Stimulated activated CD4-positive, alpha-beta T cell treated with anti-CD3 and anti-CD28 coated beads, Interleukin-4, amount 100 ng/mL, for 1 hour (primary cell): Measurements from ENCODE around the gene MAP2.

Experiments
- DNase-seq: peaks from one replicate; pipeline ENCODE4 v3.0.0-alpha.2; 2020

MAP2 gene

DNA sequence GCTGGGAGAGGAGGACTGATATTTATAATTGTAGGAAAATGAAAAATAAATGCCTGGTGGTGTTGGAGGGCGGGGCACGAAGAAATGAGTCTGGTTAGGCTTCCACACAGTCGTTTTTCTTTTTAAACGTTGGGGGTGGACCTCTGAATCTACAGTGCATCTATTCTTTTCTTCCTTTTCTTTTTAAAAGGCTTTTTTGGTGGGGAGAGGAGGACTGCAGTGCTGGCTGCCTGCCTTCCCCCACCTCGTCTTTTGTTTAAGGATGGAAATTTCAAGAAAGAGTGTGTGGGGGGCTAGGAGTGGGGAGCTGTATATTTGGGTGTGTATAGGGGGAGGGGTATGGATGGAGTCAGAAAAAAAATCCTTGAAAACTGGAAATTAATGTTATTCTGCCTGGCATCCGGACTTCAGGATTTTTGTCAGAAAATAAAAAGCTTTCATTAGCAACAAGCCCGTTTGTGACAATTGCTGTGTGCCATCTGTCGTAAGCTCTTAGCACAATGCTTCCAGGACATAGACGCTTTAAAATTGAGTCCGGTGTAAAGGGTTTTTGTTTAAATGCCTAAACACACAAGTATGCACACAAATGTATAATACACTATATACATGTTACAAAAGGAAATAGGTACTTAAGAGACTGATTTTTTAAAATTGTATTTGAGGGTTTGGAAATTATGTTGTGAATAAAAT lies 1.1 kb downstream of the MAP2 start:
- no peak for DNase-seq

DNA sequence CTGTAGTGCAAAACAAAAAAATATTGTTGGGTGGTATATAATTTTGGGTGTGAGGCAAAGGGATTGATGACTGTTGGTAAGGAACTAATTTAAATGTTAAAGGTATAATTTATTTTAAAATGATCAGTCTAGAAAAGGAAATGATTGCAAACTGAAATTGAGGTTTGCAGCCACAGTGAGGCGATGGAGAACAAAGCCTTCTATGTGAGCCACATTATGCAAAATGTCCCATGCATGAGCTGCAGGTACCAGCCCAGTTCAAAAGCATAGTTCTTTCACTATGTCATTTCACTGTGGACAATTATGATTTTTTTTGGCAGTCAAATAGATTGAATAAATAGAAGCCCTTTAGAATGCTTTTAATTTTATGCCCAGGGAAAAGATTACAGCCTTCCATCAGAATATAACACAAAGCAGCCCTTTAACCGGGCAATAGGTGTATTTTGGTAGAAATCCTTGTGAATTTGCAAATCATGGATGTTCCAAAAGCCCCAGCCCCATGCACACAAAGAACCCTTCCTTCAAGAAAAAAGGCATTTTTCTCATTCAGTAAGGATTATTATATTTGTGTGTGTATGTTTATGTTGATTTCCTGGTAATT lies 1.7 kb downstream of the MAP2 start:
- DNase-seq = no peak

DNA sequence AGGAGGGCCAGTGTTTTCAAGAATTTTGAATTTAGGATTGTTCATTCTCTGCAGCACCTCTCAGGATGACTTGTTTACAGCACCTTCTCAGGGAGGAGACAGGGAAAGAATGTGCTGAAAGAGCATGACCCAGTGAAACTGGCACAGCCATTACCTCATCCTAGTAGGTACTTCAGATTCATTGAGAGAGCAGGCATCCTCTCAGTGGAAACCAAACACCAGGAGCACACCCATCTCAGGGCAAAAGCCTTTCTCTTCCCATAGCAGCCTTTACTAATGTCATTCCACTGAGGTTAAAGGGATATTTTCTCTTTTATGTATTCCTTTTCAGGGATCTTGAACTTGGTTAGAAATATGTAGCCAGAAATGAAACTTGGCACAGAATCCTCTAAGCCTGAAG lies 2.6 kb downstream of the MAP2 start:
- DNase-seq = no peak

DNA sequence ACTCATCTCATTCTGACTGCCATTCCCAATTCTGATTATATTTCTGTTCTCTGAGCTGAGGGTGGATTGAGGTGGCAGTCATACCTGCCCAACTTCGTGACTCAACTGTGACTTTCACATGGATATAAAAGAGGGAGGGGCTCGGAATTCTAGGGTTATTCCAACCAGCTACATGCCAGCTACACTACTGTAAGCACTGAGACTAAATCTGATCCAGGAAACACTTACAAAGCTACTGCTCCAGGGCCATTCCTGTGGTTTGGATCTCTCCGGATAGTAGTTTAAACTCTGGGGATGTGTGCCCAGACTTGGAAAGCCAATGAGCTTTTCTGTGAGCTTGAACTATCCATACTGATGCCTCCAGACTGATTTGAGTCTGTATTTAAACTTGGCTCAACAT lies 7.9 kb downstream of the MAP2 start:
- DNase-seq = no peak

DNA sequence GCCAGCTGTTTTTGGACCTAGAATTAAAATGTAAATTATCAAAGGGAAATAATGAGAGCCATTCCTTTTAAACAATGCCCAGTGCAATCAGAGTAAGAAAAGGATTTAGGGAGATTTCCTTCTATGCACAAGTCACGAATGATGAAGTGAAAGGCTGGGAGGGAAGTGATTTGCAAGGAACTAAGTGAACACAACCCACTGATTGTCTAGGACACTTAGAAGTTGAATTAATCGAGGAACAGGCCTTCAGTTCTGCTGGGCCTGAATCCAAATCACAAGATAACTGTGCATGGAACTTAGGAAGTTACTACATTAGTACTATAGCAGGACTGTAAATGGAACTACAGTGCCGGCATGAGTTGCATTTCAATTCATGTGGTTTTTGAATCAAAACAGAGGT lies 17.7 kb downstream of the MAP2 start:
- no peak for DNase-seq

DNA sequence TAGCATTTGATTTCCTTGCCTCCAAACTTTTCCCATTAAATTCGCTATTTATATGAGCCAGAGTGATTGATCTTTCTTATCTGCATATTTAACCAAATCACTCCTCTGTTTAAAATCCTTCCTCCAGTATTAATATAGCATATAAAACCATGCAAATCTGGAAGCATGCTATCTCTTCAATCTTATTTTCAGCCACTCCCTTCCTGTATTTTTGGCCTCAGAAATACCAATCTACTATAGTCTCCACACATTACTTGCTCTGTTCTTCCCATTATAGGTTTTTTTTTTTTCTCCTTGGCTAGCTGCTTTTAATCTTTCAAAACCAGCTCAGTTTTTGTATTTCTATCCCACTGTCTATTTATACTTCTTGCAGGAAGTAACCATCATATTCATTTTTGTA lies 19.1 kb downstream of the MAP2 start:
- DNase-seq = no peak

DNA sequence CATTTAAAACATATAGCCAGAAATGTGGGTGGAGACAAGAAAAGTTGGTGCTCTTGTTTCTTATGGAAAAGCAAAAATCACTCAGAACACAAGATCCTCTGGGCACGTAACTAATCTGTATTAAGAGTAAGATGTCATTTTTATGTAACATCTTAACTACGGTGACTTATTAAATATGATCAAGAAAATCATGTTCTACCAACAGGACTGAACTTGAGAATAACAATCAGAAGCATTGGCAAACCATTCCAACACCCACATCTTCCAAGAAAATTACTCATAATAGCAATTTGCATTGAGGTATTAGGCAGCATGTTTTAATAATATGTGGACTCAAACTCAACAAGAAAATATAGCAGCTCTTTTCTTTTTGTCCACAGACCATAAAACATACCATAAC lies 21.6 kb downstream of the MAP2 start:
- DNase-seq = no peak

DNA sequence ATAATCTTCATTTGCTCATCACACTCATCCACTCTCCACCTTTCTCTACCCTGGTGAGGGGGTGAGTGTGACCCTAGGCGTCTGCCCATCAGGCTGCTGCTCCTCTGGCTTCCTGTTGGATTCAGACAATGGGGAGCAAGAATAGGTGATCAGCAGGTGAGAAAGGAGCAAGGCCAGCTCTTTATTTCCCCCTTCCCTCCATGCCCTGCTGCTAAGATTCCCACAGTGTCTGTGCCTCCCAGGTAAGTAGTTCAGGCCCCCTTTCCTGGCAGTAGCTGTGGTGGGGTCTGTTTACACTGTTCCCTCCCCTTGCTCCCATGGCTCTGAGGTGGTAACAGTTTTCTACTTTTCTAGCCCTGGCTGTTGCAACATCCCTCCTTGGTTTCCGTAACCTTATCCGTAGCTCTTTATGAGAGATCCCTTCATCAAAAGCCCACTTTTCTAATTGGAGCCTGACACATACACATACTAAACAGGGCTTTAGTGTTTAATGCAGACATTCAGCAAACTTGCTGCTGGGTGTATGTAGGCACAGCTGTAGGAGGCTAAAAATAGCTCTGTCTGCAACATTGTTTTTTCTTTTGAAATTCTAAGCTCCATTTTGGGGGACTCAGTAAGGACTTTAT lies 27.5 kb downstream of the MAP2 start:
- no peak for DNase-seq

DNA sequence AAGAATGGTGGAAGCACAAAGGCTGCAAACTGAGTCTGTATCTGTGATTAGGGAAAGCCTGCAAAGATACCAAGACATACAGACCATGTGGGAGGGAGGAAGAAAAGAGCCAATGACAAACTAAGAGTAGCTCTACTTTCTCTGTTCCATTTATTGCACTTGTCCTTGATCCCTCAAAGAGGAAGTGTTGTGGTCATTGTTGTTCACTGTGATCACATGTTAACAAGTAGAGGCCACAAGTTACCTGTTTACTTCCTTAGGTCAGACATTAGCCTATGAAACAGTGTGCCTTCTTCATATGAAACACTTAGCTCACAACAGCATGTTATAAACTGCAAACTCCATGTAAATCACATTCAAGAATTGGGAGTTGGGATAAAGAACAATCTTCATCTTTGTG lies 32.6 kb downstream of the MAP2 start:
- DNase-seq = no peak

DNA sequence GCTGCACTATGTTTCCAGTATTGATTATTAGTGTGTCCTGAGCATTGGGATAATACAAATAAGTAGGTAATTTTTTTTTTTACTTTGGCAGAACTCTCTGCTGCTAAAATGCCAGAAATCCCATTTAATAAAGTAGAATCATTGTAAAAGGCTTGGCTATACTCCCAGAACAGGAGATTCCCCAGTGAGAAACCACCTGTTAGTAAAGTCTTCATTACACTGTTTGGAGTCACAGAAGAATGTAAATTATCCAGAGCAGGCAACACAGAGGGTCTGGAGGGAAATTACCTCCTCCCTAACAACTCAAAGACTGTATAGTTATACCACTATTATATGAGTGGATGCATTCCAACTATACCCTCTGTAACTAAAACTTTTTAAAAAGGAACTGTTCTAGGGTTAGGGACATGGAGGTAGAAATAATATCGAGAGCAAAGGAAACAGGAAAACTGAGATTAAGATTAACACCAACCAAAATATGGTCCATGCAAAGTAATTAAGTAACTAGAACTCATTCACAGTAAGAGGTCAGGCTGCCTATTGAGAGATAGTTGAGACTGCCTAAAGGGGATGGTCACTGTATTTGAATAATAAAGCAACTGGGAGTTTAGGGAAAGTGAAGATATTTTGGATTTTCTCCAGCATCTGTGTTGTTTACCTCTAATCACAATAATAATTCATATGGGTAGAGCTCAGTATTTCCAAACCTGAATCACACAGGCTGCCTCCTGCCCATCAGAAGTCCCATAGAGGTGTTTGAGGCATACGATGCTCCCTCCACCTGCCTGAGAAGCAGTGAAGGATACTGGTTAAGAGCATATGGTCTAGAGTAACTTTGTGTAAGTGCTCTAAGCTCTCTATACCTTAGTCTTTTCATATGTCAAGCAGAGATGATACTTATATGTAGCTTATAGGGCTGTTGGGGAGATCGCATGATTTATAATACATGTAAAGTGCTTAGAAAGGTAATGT lies 34.4 kb downstream of the MAP2 start:
- DNase-seq = no peak

DNA sequence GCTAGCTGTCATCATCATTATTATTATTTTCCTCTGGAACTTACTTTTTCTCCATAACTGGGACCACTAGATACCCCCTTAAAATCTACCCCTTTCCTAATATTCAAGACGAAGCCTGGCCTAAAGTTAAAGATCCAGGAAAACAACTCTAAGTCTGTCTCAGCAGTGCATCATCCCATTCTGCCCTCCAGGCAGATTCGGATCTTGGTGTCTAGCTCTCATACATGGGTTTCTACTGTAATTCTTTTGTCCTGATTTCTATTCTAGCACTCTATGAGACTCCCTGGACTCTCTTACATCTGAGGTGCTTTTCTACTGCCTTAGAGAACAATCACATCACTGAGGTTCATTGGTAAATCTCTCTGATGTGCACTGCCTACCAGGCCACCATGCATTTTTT lies 35.5 kb downstream of the MAP2 start:
- no peak for DNase-seq

DNA sequence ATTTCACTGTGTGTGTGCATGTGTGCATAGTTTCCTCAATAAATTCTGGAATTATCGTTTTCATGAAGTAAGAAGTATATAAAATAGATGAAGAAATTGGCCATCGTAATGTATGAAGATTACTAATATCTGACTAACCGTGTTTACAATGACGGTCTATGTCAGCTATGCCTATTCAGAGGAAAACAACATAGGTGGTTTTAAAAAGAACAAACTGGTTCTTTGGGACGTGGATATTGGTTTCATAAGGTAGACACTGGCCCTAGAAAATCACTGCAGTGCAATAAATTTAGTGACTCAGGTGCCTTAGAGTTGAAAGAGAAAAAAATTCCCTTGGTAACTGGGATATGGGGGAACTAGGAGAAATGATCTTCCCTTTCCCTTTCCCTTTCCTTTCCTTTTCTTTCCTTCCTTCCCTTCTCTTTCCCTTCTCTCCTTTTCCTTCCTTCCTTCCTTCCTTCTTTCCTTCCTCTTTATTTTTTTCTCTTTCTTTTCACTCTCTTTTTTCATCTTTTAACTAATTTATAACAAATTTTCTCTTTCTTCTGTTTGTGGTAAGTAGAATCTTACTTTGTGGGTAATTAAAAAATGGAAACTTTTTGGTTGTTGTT lies 36.4 kb downstream of the MAP2 start:
- DNase-seq = no peak

DNA sequence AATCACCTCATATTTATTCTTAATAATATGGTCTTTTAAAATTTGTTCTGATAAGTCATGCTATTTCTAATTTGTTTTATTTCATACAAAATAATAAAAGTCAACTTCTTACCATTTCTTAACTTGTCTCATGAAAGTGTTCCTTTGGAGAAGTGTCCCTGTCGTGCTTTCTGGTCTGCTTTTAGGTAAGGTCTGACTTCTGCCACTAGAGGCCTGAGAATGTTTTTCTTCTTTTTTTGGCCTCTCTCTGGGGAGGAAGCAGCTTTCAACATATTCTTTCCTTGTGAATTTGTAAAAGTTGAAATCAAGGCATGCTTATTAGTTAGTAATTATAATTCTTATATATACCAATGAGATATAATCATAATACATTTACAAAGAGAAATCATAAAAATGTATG lies 39.4 kb downstream of the MAP2 start:
- no peak for DNase-seq

DNA sequence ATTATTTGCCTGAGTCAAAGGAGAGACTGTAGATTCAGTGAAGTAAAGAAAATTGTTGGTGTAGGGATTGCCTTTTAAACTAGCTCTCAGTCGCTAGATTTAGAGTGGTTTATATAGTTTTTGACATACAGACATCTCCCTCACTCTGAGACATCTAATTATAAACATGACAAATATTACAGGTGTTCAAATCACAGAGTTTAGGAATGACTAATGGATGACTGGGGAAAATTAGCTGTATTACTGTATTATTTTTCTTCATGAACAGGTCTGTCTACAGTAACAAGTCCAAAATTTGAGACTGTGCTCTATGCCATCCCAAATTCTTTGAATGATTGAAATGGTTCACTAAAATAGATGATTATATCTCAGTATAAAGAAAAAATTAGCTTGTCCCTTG lies 40.0 kb downstream of the MAP2 start:
- DNase-seq = no peak

DNA sequence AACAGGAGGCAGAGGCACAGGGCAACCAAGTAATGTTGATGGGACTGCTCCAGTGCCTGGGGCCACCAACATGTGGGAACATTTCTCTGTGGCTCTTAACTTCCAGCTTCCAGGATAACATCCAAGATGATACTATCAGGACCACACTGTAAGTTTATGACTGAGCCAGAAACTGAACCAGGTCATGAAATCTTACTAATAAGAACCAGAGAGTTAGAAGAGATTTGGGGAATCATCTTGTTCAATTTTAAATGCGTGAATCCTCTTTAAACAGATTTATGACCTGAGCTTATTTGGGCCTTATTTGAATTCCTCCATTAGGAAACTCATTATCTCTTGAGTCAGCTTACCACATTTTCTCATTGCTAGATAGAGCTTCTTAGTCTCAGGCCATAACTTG lies 45.0 kb downstream of the MAP2 start:
- no peak for DNase-seq

DNA sequence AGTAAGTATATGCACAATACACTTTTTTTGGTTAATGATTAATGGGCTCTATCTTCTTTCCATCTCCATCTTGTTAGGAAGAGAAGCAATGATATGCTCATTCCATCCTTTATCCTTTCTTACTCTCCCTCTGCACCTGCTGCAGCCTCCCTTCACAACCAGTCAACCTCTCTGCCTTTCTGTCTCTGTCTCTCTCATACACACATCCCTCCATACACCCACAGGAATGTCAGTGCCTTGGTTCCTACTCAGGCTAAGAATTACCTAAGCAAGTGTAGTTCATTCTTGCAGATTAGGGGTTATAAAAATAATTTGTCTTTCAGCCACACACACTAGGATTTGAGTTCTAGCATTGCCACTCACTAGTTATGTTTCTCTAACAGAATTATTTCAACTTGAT lies 45.6 kb downstream of the MAP2 start:
- DNase-seq = no peak

DNA sequence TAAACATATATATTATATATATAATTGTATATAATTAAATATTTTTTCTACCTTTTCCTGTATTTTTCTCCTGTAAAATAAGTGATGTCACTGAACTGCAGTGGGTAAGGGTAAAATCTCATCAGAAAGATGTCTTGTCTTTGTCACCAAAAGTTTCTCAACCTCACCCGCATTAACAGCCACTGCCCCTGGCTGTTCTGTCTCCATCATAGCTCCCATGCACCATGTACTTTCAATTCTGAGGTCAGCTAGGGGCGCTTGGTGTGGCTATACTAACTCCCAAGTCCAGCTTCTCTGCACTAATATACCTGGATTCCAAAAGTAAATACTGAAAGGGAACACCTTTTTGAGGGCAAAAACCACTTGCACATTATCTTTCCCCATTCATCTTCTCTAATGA lies 46.6 kb downstream of the MAP2 start:
- DNase-seq = no peak

DNA sequence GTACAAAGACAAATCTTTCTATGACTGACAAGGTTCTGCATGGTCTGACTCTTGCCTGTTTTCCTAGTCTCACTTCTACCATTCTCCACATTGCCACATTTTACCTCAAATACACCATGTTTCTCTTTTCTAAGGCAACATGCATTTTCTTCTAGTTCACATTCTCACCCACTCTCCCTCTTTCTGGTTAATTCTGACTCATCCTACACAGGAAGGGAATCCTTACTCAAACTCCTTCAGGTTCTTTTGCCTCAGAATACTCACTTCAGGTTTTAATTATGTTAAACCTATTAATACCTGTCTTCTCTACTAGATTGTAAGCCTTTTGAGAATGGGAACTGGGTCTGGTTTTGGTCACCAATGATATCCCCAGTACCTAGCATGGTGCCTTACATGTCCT lies 47.2 kb downstream of the MAP2 start:
- DNase-seq = no peak

DNA sequence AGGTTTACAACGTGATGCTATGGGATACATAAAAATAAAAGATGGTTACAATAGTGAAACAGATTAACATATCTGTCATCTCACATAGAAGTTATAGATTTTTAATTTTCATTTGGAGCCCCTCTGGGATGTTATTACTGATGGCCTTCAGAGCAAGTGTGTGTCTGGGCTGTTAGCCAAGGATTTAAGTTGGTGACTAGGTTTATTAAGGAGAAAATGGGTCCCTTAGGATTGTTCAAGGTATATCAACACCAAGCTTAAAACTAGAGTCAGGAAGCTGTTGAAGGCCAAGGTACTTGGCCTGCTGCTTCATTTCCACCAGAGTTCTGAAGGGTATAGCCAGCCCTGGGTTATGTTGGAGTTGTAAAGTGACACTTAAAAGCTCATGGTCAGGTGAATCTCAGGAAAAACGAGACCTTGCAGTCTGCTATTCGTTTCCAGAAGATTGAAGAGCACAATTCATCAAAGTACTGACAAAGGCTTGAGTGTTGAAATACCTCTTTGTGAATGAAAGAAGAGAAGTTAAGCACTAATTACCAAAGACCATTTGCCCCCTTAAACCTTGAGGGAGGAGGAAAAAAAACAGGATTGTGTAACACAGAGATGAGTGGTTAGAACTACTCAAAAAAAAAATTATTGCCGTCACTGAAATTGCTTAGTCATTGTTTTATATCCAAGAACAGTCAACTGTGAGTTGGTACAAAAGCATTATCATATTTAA lies 48.4 kb downstream of the MAP2 start:
- DNase-seq = no peak

DNA sequence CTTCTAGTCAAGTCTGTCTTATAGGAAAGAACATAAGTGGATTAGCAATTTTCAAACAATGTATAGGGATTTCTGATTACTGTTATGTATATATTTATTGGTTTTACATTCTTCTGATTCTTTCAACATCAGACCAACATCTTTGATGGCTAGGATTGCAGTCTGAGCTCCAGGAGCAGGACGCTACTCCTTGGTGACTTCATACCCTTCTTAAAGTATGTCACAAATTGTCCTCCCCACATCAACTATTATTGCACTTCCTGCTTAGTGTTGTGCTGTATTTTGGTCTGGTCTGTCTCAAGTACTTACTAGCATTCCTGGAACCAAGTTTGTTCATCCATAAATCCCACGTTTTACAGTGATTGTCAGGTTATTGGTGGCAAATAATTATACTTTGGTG lies 49.0 kb downstream of the MAP2 start:
- DNase-seq = no peak

DNA sequence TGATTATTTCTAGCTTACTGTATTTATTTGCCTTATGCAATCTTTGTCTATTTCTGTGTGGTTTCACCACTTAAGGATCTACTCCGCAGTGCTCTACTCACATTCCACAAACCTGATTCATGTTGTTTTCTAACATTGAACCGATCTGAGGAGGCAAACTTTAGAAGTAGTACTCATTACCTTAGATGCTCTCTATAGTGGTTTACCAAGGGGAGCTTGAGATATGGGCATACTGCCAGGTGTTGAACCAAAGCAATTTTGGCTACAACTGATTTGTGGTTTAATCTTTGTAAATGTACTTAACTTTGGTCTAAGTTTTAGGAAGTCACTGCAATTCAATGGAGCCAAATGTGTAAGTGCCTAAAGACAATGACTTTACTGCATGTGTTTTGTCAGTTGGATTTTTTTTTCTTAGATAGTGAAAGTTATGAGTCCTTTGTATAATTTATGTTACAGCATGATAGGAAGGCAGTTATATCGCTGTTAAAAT lies 50.1 kb downstream of the MAP2 start:
- DNase-seq = no peak

DNA sequence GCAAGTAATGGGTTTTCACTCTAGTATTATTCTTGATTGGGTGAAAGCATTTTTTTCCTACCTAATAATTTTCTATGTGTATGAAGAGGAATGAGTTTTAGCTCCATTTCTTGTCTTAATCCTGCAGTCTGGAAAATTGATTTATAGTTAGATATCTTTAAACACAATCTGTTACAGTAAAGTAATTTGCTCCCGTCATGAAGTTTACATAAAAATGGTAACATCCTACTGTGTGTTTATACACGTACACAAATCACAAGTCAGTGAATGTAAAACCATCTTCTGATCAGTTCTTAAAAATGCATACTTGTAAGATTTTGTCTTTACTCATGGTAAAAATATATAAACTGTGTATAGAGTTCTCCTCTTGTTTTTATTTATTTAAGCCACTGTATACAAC lies 51.1 kb downstream of the MAP2 start:
- DNase-seq = no peak
